ACHN (cell line): ENCODE data around the gene MASTL.

Experiments used
- DNase-seq: peaks from one replicate; pipeline ENCODE4 v3.0.0-alpha.2; 2015
- in situ Hi-C: cut with HindIII; loops from 2 replicates; pipeline ENCODE4 v1.10.0; 2017; ENCODE audit warnings: low sequenced_read_pairs, low pct_ligation_motif_present, low pct_unique_long_range_greater_than_20kb

Gene MASTL

DNA sequence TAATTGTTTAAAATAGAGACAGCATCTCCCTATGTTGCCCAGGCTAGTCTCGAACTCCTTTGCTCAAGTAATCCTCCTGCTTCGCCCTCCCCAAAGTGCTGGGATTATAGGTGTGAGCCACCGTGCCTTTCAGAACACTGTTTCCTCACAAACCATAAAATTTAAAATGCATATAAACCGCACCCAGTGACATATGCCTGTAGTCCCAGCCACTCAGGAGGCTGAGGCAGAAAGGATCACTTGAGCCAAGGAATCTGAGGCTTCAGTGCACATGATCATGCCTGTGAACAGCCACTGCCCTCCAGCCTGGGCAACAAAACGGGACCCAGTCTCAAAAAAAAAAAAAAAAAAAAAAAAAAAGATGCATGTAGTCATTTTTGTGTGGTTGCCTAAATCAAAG lies 48.7 kb downstream of the MASTL start:
- no peak for DNase-seq
- in situ Hi-C loops: no loop called here

GRCh38 chr10:27207350-27207749 lies 52.2 kb downstream of the MASTL start:
- in situ Hi-C loops: no loop called here
- DNase-seq: no peak

DNA sequence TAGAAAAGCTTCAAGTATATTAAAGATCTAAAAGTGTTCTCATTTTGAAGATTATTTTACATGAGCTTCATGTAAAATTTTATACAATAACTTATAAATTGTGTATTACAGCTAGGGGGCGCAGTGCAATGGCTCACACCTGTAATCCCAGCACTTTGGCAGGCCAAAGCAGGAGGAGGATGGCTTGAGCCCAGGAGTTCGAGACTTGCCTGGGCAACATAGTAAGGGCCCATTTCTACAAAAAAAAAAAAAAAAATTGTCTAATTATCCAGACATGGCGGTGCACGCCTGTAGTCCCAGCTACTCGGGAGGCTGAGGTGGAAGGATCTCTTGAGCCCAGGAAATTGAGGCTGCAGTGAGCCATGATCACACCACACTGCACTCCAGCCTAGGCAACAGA lies 68.8 kb downstream of the MASTL start:
- in situ Hi-C loops: no loop called here
- DNase-seq: peak; percentile 53

DNA sequence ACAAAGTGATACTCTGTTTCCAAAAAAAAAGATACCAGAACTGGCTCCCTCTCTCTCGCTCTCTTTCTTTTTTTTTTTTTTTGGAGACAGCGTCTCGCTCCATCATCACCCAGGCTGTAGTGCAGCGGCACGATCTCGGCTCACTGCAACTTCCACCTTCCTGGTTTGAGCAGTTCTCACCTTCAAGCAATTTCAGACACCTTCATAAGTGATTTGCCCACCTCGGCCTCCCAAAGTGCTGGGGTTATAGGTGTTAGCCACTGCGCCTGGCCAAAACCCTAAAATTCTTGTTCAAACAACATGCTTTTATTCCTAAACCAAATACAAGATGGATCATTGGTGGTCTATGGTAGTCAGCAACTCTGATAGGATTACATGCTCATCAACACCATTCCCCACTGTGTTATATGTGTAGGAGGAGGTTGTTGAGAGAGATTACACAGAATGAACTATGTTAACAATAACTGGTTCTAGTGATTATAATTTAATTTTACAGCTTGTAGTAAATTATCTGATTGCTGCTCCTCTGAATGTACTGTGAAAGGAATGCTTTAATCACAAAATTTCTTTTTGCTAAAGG lies 69.9 kb downstream of the MASTL start:
- in situ Hi-C loops: no loop called here
- no peak for DNase-seq

GRCh38 chr10:27225642-27226257 lies 70.6 kb downstream of the MASTL start:
- in situ Hi-C loops: no loop called here
- DNase-seq: no peak

GRCh38 chr10:27230022-27230421 lies 74.9 kb downstream of the MASTL start:
- in situ Hi-C loops: no loop called here
- DNase-seq: no peak

DNA sequence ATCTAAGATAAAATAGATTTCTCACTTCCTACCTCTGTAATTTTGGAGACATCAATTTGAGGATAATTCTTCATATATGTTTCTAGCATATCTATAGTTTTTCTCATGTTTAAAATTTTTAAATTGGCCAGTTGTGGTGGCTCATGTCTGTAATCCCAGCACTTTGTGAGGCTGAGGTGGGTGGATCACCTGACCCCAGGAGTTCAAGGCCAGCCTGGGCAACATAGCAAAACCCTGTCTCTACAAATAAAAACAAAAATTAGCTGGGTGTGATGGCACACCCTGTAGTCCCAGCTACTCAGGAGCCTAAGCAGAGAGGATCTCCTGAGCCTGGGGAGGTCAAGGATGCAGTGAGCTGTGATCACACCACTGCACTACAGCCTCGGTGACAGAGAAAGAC lies 80.6 kb downstream of the MASTL start:
- no peak for DNase-seq
- in situ Hi-C loops: no loop called here
